Body of pancreas (tissue), 4 donors: ENCODE measurements around the gene NBEAL2.

ENCODE experiments used
- CTCF ChIP-seq, 7 experiments: fragments of 450-650 bp in 4 of 7; fragments of 200-600 bp in 3 of 7; sonication (generic) in 3 of 7; IDR thresholded peaks; one replicate each; pipeline ENCODE4 v1.5.1; 2016 to 2019; ENCODE audit warnings: antibody characterized with exemption in 7 of 7
- POLR2A ChIP-seq, 3 donors: fragments of 450-650 bp; IDR thresholded peaks; one replicate each; pipeline ENCODE4 v1.6.1; 2016; ENCODE audit warnings: antibody characterized with exemption in 3 of 3, mild to moderate bottlenecking in 2 of 3

DNA sequence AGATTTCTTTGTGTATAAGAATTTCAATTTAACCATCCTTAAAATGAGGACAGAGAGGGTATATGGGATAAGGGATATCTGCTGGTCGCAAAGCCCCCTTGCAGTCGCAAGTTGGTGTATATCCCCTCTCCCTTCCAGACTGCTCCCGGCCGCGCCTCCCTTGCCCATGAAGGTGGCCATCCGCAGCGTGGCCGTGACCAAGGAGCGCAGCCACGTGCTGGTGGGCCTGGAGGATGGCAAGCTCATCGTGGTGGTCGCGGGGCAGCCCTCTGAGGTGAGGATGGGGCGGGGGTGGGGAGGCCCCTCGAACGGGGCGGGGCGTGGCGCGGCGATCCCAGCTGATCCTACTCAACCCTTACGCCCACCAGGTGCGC is 29.4 kb downstream of the NBEAL2 start:
- TF ChIP-seq POLR2A (IDR thresholded peaks at IDR 0.05): no peak
- TF ChIP-seq CTCF (IDR thresholded peaks at IDR 0.05): no peak
